H1 (cell line): ENCODE data around the gene NUP210. TPM values are rescaled to one million over a fixed set of nuclear protein-coding genes. Genes with fewer than 3 reads are reported as not detected.

Experiments
- CTCF ChIA-PET: fragments of 300-600 bp; sonication (Branson Sonifier 250); formaldehyde crosslinking; loops from one replicate; lab custom pipeline; 2021; ENCODE audit not compliant: partially characterized antibody; lab: Charles Lee
- POLR2A ChIA-PET: fragments of 300-600 bp; sonication (Branson Sonifier 250); formaldehyde crosslinking; loops from one replicate; lab custom pipeline; 2021; ENCODE audit warnings: inconsistent platforms; ENCODE audit not compliant: partially characterized antibody; lab: Charles Lee
- DNase-seq, 2 experiments: peaks; one replicate each; pipeline versions ENCODE4 v3.0.0 to v3.0.0-alpha.2; 2010 to 2022; ENCODE audit warnings: low spot score in 2 of 2, low read depth in 1 of 2, mixed read lengths in 1 of 2
- FAIRE-seq: peaks from 2 replicates; lab custom pipeline; 2011; peaks lifted over from hg19 to GRCh38; lab: Jason Lieb, UNC
- H2AFZ ChIP-seq: 2 replicates; pipeline ENCODE4 v1.8.1; 2012; ENCODE audit warnings: low read length, inconsistent platforms
- H2AK5ac ChIP-seq: 2 replicates; pipeline ENCODE4 v1.6.1; 2013; ENCODE audit warnings: low read depth, low read length
- H2BK120ac ChIP-seq: replicated peaks from 2 replicates; pipeline ENCODE3; 2013; ENCODE audit warnings: low read depth, low read length, inconsistent platforms
- H2BK12ac ChIP-seq: 2 replicates; pipeline ENCODE4 v1.6.1; 2013; ENCODE audit warnings: low read depth, low read length
- H2BK15ac ChIP-seq: 2 replicates; pipeline ENCODE4 v1.6.1; 2013; ENCODE audit warnings: low read length
- H2BK20ac ChIP-seq: 2 replicates; pipeline ENCODE4 v1.6.1; 2013; ENCODE audit warnings: low read length
- H2BK5ac ChIP-seq: 2 replicates; pipeline ENCODE4 v1.6.1; 2013; ENCODE audit warnings: low read depth, low read length
- H3K14ac ChIP-seq: 2 replicates; pipeline ENCODE4 v1.6.1; 2013; ENCODE audit warnings: inconsistent platforms; ENCODE audit not compliant: insufficient read length
- H3K18ac ChIP-seq: 2 replicates; pipeline ENCODE4 v1.6.1; 2013; ENCODE audit warnings: low read length; ENCODE audit errors: extremely low read depth
- H3K23ac ChIP-seq: 2 replicates; pipeline ENCODE4 v1.6.1; 2013; ENCODE audit warnings: inconsistent platforms; ENCODE audit not compliant: insufficient read length
- H3K23me2 ChIP-seq: 2 replicates; pipeline ENCODE4 v1.6.1; 2013; ENCODE audit warnings: low read depth, low read length
- H3K27ac ChIP-seq: 2 replicates; pipeline ENCODE4 v1.6.1; 2011; ENCODE audit warnings: low read depth, low read length, inconsistent platforms
- H3K27me3 ChIP-seq, 4 experiments: replicated peaks in 1 of 4; 1 replicate in 1 of 4; 2 replicates in 3 of 4; pipeline versions ENCODE4 v1.6.1 to v1.8.1; 2011 to 2013; ENCODE audit warnings: low read length in 3 of 4, mild to moderate bottlenecking in 3 of 4, inconsistent platforms in 2 of 4, mixed read lengths in 2 of 4, moderate library complexity in 1 of 4; ENCODE audit not compliant: control insufficient read depth in 3 of 4, insufficient read depth in 3 of 4; ENCODE audit errors: extremely low read depth in 1 of 4
- H3K36me3 ChIP-seq, 4 experiments: 2 replicates each; pipeline versions ENCODE4 v1.6.1 to v1.8.1; 2011 to 2013; ENCODE audit warnings: mild to moderate bottlenecking in 4 of 4, low read length in 3 of 4, moderate library complexity in 2 of 4, control low read depth in 1 of 4, inconsistent platforms in 1 of 4; ENCODE audit not compliant: insufficient read depth in 4 of 4, control insufficient read depth in 2 of 4
- H3K4ac ChIP-seq: replicated peaks from 2 replicates; pipeline ENCODE3; 2013; ENCODE audit warnings: low read length, low read depth, mixed read lengths, inconsistent platforms; ENCODE audit not compliant: insufficient read length
- H3K4me1 ChIP-seq, 4 experiments: replicated peaks in 1 of 4; 1 replicate in 1 of 4; 2 replicates in 3 of 4; pipeline versions ENCODE4 v1.6.1 to v1.8.1; 2011 to 2013; ENCODE audit warnings: low read length in 3 of 4, inconsistent platforms in 2 of 4, mixed read lengths in 1 of 4; ENCODE audit not compliant: insufficient read depth in 4 of 4, control insufficient read depth in 3 of 4
- H3K4me2 ChIP-seq, 2 experiments: 2 replicates each; pipeline versions ENCODE4 v1.6.1 to v1.8.1; 2011 to 2013; ENCODE audit warnings: low read depth in 2 of 2, low read length in 2 of 2, control low read depth in 1 of 2, inconsistent platforms in 1 of 2, mild to moderate bottlenecking in 1 of 2; ENCODE audit not compliant: insufficient read depth in 1 of 2
- H3K4me3 ChIP-seq, 4 experiments: fragments of 200-600, 300-600 bp in 1 of 4; sonication (generic), shearing (Covaris generic), sonication (Bioruptor Twin) in 1 of 4; 2 replicates each; pipeline versions ENCODE4 v1.5.1 to v1.8.1; 2011 to 2016; ENCODE audit warnings: low read length in 4 of 4, low read depth in 3 of 4, control low read depth in 2 of 4, inconsistent platforms in 2 of 4, mild to moderate bottlenecking in 2 of 4, mixed read lengths in 1 of 4, moderate library complexity in 1 of 4; ENCODE audit not compliant: insufficient read depth in 2 of 4; ENCODE audit errors: extremely low read depth in 1 of 4
- H3K56ac ChIP-seq: replicated peaks from 2 replicates; pipeline ENCODE3; 2013; ENCODE audit warnings: low read depth, mild to moderate bottlenecking, mixed read lengths, low read length, inconsistent platforms; ENCODE audit not compliant: insufficient read length
- H3K79me1 ChIP-seq: 2 replicates; pipeline ENCODE4 v1.6.1; 2013; ENCODE audit warnings: low read depth, low read length, control low read depth
- H3K79me2 ChIP-seq, 2 experiments: 2 replicates each; pipeline versions ENCODE4 v1.6.1 to v1.8.1; 2012 to 2013; ENCODE audit warnings: low read length in 2 of 2, mild to moderate bottlenecking in 2 of 2, inconsistent platforms in 1 of 2; ENCODE audit not compliant: insufficient read depth in 2 of 2, control insufficient read depth in 1 of 2
- H3K9ac ChIP-seq, 4 experiments: replicated peaks in 1 of 4; 1 replicate in 1 of 4; 2 replicates in 3 of 4; pipeline versions ENCODE4 v1.6.1 to v1.8.1; 2011 to 2013; ENCODE audit warnings: low read depth in 3 of 4, low read length in 3 of 4, control low read depth in 2 of 4, mild to moderate bottlenecking in 2 of 4, moderate library complexity in 2 of 4, inconsistent platforms in 1 of 4; ENCODE audit errors: extremely low read depth in 1 of 4
- H3K9me3 ChIP-seq, 2 experiments: 2 replicates each; pipeline versions ENCODE4 v1.6.1 to v1.8.1; 2012 to 2013; ENCODE audit warnings: mild to moderate bottlenecking in 2 of 2, moderate library complexity in 2 of 2, control low read depth in 1 of 2, inconsistent platforms in 1 of 2, low read depth in 1 of 2, low read length in 1 of 2, mixed read lengths in 1 of 2; ENCODE audit not compliant: insufficient read depth in 2 of 2
- H4K20me1 ChIP-seq, 2 experiments: replicated peaks in 1 of 2; 2 replicates each; pipeline versions ENCODE3 to v1.8.1; 2011 to 2013; ENCODE audit warnings: inconsistent platforms in 2 of 2, low read length in 2 of 2, mild to moderate bottlenecking in 1 of 2; ENCODE audit not compliant: insufficient read depth in 2 of 2, control insufficient read depth in 1 of 2
- H4K5ac ChIP-seq: 2 replicates; pipeline ENCODE4 v1.6.1; 2013; ENCODE audit warnings: low read length, low read depth, mixed read lengths, inconsistent platforms; ENCODE audit not compliant: insufficient read length
- H4K8ac ChIP-seq: 2 replicates; pipeline ENCODE4 v1.8.0; 2013; ENCODE audit warnings: mild to moderate bottlenecking, moderate library complexity, low read length, inconsistent platforms; ENCODE audit not compliant: insufficient read depth; ENCODE audit errors: extremely low read depth
- H4K91ac ChIP-seq: replicated peaks from 2 replicates; pipeline ENCODE3; 2013; ENCODE audit warnings: low read length, mixed read lengths, inconsistent platforms; ENCODE audit not compliant: insufficient read length
- ATF2 ChIP-seq: IDR thresholded peaks from 2 replicates; pipeline ENCODE4 v1.6.1; 2012; ENCODE audit warnings: low read length, inconsistent platforms
- CTCF ChIP-seq, 3 experiments: IDR thresholded peaks; 1 replicate in 2 of 3; 2 replicates in 1 of 3; pipeline versions ENCODE4 v1.5.1 to v1.6.1; 2011; ENCODE audit warnings: low read length in 3 of 3, mild to moderate bottlenecking in 3 of 3, inconsistent platforms in 2 of 3, low read depth in 1 of 3, moderate library complexity in 1 of 3; ENCODE audit not compliant: insufficient read depth in 1 of 3; ENCODE audit errors: control extremely low read depth in 1 of 3
- EGR1 ChIP-seq: IDR thresholded peaks from 2 replicates; pipeline ENCODE4 v1.6.1; 2011; ENCODE audit warnings: low read depth, low read length, borderline replicate concordance
- KDM1A ChIP-seq: fragments of 200-600, 300-600 bp; sonication (generic); IDR thresholded peaks from 2 replicates; pipeline ENCODE4 v1.7.1; 2016; ENCODE audit warnings: mild to moderate bottlenecking, low read length, borderline replicate concordance
- KDM5A ChIP-seq: fragments of 200-600 bp; IDR thresholded peaks from 2 replicates; pipeline ENCODE4 v1.7.1; 2012; ENCODE audit warnings: mild to moderate bottlenecking, low read length, inconsistent platforms, mixed read lengths
- POLR2A ChIP-seq, 2 experiments: IDR thresholded peaks; 1 replicate in 1 of 2; 2 replicates in 1 of 2; pipeline ENCODE4 v1.6.1; 2011; ENCODE audit warnings: low read depth in 2 of 2, low read length in 2 of 2, mild to moderate bottlenecking in 2 of 2; ENCODE audit errors: control extremely low read depth in 1 of 2
- POLR2AphosphoS5 ChIP-seq: IDR thresholded peaks from 2 replicates; pipeline ENCODE4 v1.6.1; 2011; ENCODE audit warnings: low read depth, low read length
- RNF2 ChIP-seq: fragments of 200-900, 300-1000 bp; sonication (generic); IDR thresholded peaks from 2 replicates; pipeline ENCODE4 v1.7.1; 2016; ENCODE audit warnings: borderline replicate concordance, low read depth, mild to moderate bottlenecking, antibody characterized with exemption, low read length; ENCODE audit not compliant: poor library complexity, severe bottlenecking; ENCODE audit errors: missing control alignments
- WGBS, 2 experiments: shearing (Covaris generic) in 1 of 2; methylation state at CpG; one replicate each; pipeline versions ENCODE4 v1.1.6 to v1.1.7; 2013 to 2015; ENCODE audit warnings: low lambda C conversion rate in 2 of 2, mixed read lengths in 2 of 2, inconsistent platforms in 1 of 2, low coverage in 1 of 2, missing lambda C conversion rate in 1 of 2; ENCODE audit not compliant: insufficient replicate concordance in 2 of 2, insufficient coverage in 1 of 2, insufficient read length in 1 of 2; ENCODE audit errors: extremely low coverage in 1 of 2, missing lambda C conversion rate in 1 of 2; 5-methylcytosine and 5-hydroxymethylcytosine counted together
- polyA plus RNA-seq, 7 experiments: library from polyadenylated mRNA; depleted of rRNA in 3 of 7; stranded (reverse) in 5 of 7; unstranded in 2 of 7; fragments of >200 nt in 5 of 7; fragments of 200-250 nt in 2 of 7; gene quantifications; 1 replicate in 5 of 7; 2 replicates in 1 of 7; 4 replicates in 1 of 7; pipeline versions ENCODE4 v1.2.1 to v1.2.3, GENCODE V29; 2011 to 2013; ENCODE audit warnings: missing spikeins in 2 of 7, mixed read lengths in 2 of 7
- total RNA-seq: library from RNA; stranded (reverse); fragmentation: NEBNext Ultra II Directional; extraction: Animal tissue kit (Norgen Biotek cat#: 25700); gene quantifications from 2 replicates; pipeline ENCODE4 v1.2.1, GENCODE V29; 2021
- TF ChIP-seq, protein P1 (sequence below): IDR thresholded peaks from 2 replicates; pipeline ENCODE4 v1.6.1; 2011; ENCODE audit warnings: low read depth, mild to moderate bottlenecking, low read length; ENCODE audit not compliant: insufficient read depth

The NUP210 gene
- total and polyA plus RNA-seq, 2 of the 8 experiments (the other 6 are each of a cell fraction or from before 2014, with no cell fraction given), result 51.0 to 53.7 TPM

DNA sequence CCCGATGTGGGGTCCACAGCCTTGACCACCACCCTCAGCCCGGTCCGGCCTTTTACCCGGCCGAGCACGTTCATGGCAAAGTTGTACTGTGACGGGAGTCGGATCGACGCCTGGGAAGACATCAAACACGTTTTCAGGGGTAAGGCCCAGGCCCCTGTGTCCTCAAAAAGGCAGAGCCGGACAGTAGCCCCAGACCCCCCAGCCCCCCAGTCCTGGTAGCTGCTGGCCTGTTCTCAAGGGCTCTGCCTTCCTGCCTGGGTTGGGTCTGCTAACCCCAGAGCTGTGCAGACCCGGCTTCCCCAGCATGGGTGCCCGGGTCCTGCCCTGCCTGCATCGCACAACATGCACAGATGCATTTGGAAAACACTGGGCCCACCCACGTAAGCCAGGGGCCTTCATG lies 84.6 kb downstream of the NUP210 start:
- H3K79me2 ChIP-seq, result no peaks in the 10 kb centered on the region
- no peak for DNase-seq
- no peak overlapping the region for H3K18ac ChIP-seq
- H3K79me1 ChIP-seq, result no peaks in the 10 kb centered on the region
- no peak overlapping the region for H2AK5ac ChIP-seq
- no peaks in the 10 kb centered on the region; the same call in 1 of the 2 replicates for H3K23me2 ChIP-seq
- no peaks in the 10 kb centered on the region for H3K27me3 ChIP-seq
- no peak overlapping the region for H2BK12ac ChIP-seq
- H2BK15ac ChIP-seq, result no peak overlapping the region
- WGBS, 2 experiments, result 91% methylated on average over 15 of the region's 16 CpGs; no CpG with 5 or more reads in 1 of the 2 experiments
- no peak overlapping the region for H4K91ac ChIP-seq
- no peak overlapping the region for H4K8ac ChIP-seq
- no peak overlapping the region for H4K5ac ChIP-seq
- H2BK5ac ChIP-seq, result no peak overlapping the region
- H2BK120ac ChIP-seq, result no peak overlapping the region
- no peak overlapping the region for H3K9ac ChIP-seq
- no peak overlapping the region for H3K27ac ChIP-seq
- no peak overlapping the region for H2AFZ ChIP-seq
- FAIRE-seq, result no peak
- no peaks in the 10 kb centered on the region for H3K4me1 ChIP-seq
- no peak overlapping the region for H3K4me2 ChIP-seq
- H3K4ac ChIP-seq, result no peak overlapping the region
- no peak overlapping the region for H3K14ac ChIP-seq
- H3K9me3 ChIP-seq, result no peaks in the 10 kb centered on the region
- H4K20me1 ChIP-seq, result no peaks in the 10 kb centered on the region
- ChIA-PET POLR2A (interaction anchor here (0.9 to 1.1 kb wide), 2 partner anchors 12 to 20 kb away, joined by 3 read pairs; no protein-coding TSS in a partner anchor), CTCF (interaction anchor here (0.6 to 1.6 kb wide), 5 partner anchors 11 to 243 kb away, joined by 3 to 7 read pairs (median 4); no protein-coding TSS in a partner anchor)
- no peak overlapping the region for H3K23ac ChIP-seq
- H3K56ac ChIP-seq, result no peak overlapping the region
- peaks cover 5 to 36% (median 11%) of the 10 kb centered on the region in 4 experiments for H3K36me3 ChIP-seq
- H3K4me3 ChIP-seq, result no peak overlapping the region
- no peak overlapping the region for H2BK20ac ChIP-seq
- TF ChIP-seq KDM1A (no peak), KDM5A (no peak), CTCF (IDR thresholded peaks at IDR 0.05; ENCODE audit: control extremely low read depth in 1 of 3, insufficient read depth in 1 of 3, low read depth in 1 of 3, low read length in 3 of 3) (no peak), ATF2 (no peak), EGR1 (no peak), POLR2A (IDR thresholded peaks at IDR 0.05; ENCODE audit: control extremely low read depth in 1 of 2, low read depth in 2 of 2, low read length in 2 of 2) (no peak), POLR2AphosphoS5 (no peak), RNF2 (no peak)
- TF ChIP-seq, protein P1, sequence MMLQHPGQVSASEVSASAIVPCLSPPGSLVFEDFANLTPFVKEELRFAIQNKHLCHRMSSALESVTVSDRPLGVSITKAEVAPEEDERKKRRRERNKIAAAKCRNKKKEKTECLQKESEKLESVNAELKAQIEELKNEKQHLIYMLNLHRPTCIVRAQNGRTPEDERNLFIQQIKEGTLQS, result no peak
